Kidney epithelial cell (primary cell): ENCODE measurements around the gene EN2. TPM values are rescaled to one million over a fixed set of nuclear protein-coding genes. Genes with fewer than 3 reads are reported as not detected.

Source experiments
- DNase-seq: peaks from one replicate; pipeline ENCODE4 v3.0.0-alpha.2; 2010; ENCODE audit warnings: low read depth
- H3K27me3 ChIP-seq: 2 replicates; pipeline ENCODE4 v1.6.0; 2011; ENCODE audit warnings: low read length; ENCODE audit not compliant: control insufficient read depth, insufficient read depth
- H3K36me3 ChIP-seq: 2 replicates; pipeline ENCODE4 v1.5.1; 2011; ENCODE audit warnings: low read length; ENCODE audit not compliant: control insufficient read depth, insufficient read depth
- H3K4me3 ChIP-seq: 2 replicates; pipeline ENCODE4 v1.5.1; 2011; ENCODE audit warnings: low read depth, mild to moderate bottlenecking, control low read depth, low read length
- total RNA-seq: library from RNA; depleted of rRNA; stranded (reverse); fragments of >200 nt; gene quantifications from 2 replicates; pipeline ENCODE4 v1.2.3, GENCODE V29; 2015
- TF ChIP-seq, protein P1 (sequence below): IDR thresholded peaks from 2 replicates; pipeline ENCODE4 v1.5.1; 2011; ENCODE audit warnings: mild to moderate bottlenecking, moderate library complexity, low read length, control low read depth, inconsistent platforms; ENCODE audit not compliant: insufficient read depth, poor library complexity, severe bottlenecking

The EN2 gene
- total RNA-seq, 1 donor from 2014 or later, result 0.17 TPM

DNA sequence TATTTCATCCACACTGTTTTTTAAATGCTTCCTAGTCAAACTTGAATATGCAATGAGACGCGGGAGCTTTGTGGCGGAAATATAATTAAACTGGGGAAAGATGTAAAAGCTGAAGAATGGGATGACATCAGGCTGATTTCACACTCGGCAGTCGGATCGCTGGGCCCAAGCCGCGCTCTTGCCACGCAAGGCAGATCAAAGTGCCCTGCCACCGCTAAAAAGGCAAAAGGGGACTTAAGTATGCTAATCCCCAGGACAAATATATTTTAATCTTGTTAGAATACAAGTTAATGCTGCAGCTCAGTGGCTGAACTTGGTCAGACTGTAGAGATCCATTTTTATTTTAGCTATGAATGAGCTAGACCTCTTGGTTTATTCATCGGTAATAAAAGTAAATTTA, 13.8 kb downstream of the EN2 start:
- Histone ChIP-seq H3K36me3 (no peaks in the 10 kb centered on the region), H3K27me3 (peaks cover 80% of the 10 kb centered on the region), H3K4me3 (no peak overlapping the region)

DNA sequence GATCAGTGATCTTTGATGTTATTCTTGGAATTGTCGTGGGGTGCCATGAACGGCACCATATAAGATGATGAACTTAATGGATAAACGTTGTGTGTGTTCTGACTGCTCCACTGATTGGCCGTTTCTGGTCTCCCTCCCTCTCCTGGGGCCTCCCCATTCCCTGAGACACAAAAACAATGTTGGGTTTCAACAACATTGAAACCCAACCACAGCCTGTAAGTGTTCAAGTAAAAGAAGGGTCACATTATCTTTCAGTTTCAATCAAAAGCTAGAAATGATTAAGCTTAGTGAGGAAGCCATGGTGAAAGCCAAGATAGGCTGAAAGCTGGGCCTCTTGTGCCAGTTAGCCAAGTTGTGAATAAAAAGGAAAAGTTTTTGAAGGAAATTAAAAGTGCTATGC, 19.5 kb downstream of the EN2 start:
- Histone ChIP-seq H3K4me3 (no peak overlapping the region), H3K36me3 (no peaks in the 10 kb centered on the region), H3K27me3 (peaks cover 25% of the 10 kb centered on the region)
- TF ChIP-seq, protein P1, sequence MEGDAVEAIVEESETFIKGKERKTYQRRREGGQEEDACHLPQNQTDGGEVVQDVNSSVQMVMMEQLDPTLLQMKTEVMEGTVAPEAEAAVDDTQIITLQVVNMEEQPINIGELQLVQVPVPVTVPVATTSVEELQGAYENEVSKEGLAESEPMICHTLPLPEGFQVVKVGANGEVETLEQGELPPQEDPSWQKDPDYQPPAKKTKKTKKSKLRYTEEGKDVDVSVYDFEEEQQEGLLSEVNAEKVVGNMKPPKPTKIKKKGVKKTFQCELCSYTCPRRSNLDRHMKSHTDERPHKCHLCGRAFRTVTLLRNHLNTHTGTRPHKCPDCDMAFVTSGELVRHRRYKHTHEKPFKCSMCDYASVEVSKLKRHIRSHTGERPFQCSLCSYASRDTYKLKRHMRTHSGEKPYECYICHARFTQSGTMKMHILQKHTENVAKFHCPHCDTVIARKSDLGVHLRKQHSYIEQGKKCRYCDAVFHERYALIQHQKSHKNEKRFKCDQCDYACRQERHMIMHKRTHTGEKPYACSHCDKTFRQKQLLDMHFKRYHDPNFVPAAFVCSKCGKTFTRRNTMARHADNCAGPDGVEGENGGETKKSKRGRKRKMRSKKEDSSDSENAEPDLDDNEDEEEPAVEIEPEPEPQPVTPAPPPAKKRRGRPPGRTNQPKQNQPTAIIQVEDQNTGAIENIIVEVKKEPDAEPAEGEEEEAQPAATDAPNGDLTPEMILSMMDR, result no peak
- DNase-seq, result no peak

More for the DNA sequence above, 13.8 kb downstream of the EN2 start:
- TF ChIP-seq, protein P1, result no peak
- DNase-seq, result no peak

DNA sequence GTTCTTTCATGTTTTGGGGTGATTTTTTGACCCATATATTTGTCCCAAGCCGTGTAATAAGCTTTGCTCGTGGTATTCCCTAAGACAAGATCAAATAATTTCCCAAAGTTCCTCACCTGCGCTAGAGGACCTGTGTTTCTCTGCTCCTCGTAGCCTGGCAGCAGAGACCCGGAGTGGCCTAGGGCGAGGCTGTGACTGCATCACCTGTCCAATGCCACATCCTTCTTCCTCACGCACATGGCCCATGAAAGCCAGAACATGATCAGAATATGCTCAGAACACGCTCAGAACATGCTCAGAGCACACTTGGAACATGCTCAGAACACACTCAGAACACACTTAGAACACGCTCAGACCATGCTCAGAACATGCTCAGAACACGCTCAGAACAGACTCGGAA, 23.8 kb downstream of the EN2 start:
- TF ChIP-seq, protein P1, result no peak

DNA sequence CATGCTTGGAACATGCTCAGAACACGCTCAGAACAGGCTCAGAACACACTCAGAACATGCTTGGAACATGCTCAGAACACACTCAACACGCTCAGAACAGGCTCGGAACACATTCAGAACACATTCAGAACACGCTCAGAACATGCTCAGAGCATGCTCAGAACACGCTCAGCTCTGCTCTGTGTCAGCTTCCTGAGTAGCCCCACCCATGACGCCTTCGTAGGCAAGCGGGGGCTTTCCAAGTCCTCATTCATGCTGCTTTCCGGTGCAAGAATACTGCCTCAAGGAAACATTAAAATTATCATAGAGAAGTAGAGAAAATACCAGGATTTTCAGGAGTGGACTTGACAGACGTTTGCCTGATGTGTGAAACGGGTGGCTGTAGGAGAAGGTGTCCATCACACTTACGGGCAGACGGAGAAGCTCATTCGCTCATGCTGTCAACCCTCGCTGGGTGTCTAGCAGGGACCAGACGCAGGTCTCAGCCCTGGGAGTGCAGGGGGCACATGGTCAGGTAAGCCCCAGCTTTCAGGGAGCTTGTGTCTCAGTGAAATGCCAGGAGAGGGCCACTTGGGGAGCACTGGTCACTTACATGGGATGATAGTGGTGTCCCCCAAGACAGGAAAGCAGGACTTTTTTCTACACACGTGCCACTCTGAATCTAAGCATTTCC, 24.7 kb downstream of the EN2 start:
- Histone ChIP-seq H3K4me3 (no peak overlapping the region), H3K36me3 (no peaks in the 10 kb centered on the region), H3K27me3 (peaks cover 2% of the 10 kb centered on the region)
- DNase-seq, result no peak
- TF ChIP-seq, protein P1, result no peak

More for the DNA sequence above, 23.8 kb downstream of the EN2 start:
- H3K27me3 ChIP-seq, result peaks cover 2% of the 10 kb centered on the region
- H3K4me3 ChIP-seq, result no peak overlapping the region
- DNase-seq, result no peak
- H3K36me3 ChIP-seq, result no peaks in the 10 kb centered on the region

DNA sequence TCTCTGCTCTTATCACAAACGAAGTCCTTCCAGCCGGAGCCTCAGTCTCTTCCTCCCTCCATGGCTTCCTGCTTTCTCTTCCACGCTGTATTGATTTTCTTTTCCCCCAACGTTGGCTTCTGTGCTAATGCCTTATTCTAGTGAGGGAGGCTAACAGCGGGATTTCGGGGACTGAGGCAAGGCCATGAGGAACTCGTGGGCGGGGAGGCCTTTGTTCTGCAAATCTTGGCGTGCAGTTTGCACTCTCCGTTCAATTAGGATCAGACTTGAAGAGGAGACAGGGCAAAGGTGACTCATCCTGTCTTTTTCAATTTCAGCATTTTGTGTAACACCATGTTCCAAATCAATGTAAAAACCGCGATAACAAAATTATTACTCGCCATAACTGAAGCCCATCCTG, 25.3 kb downstream of the EN2 start:
- no peak for DNase-seq
- H3K27me3 ChIP-seq, result peaks cover 2% of the 10 kb centered on the region
- TF ChIP-seq, protein P1, result no peak

DNA sequence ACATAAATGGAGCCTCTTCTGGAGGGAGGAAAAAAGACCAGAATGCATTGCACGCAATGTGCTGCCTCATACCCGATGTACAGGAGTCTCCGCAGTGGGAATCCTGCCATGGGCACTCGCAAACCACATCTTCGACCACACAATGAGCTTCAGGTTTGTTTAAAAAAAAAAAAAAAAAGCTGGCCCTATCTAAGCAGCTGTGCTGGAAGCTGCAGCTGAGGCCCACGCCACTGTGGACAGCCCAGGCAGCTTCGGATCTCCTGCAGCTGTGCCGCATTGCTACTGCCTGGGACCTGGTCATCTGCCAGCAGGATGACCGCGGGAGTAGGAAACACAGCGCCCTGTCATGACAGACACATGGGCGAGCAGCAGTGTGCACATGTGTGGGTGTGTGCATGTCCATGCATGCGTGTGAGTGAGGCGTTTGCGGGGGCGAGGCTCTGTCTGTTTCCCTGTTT, 26.0 kb downstream of the EN2 start:
- H3K4me3 ChIP-seq, result no peak overlapping the region

More for the DNA sequence above, 25.3 kb downstream of the EN2 start:
- no peak overlapping the region for H3K4me3 ChIP-seq
- H3K36me3 ChIP-seq, result no peaks in the 10 kb centered on the region

More for the DNA sequence above, 26.0 kb downstream of the EN2 start:
- TF ChIP-seq, protein P1, result no peak
- Histone ChIP-seq H3K27me3 (peaks cover 2% of the 10 kb centered on the region), H3K36me3 (no peaks in the 10 kb centered on the region)
- no peak for DNase-seq
